DMS 273 (cell line): ENCODE data around the gene GGT6.
"Not testable (repeated sequence)": the region's sequence is repeated elsewhere in the genome, so short reads cannot be mapped to it uniquely, and the experiment has no call there.

ENCODE experiments used
- DNase-seq: peaks from one replicate; lab custom pipeline; 2025; ENCODE audit not compliant: unreplicated experiment; lab: John Stamatoyannopoulos, UW

Gene GGT6

GRCh38 chr17:4592240-4593005 lies 32.0 kb upstream of the GGT6 start:
- DNase-seq, result no peak

GRCh38 chr17:4591529-4591928 lies 31.2 kb upstream of the GGT6 start:
- DNase-seq, result peak; percentile 47

- peak; percentile 57 for DNase-seq
Measured at GRCh38 chr17:4590981-4591453, 30.6 kb upstream of the GGT6 start.

GRCh38 chr17:4590042-4590441 lies 29.7 kb upstream of the GGT6 start:
- not testable (repeated sequence) for DNase-seq

- no peak for DNase-seq
Measured at GRCh38 chr17:4588898-4589625, 28.7 kb upstream of the GGT6 start.

- DNase-seq, result no peak
Measured at GRCh38 chr17:4588391-4588790, 28.0 kb upstream of the GGT6 start.

GRCh38 chr17:4587803-4588202 lies 27.4 kb upstream of the GGT6 start:
- DNase-seq, result no peak

- no peak for DNase-seq
Measured at GRCh38 chr17:4587195-4587594, 26.8 kb upstream of the GGT6 start.

- DNase-seq, result no peak
Measured at GRCh38 chr17:4586043-4586442, 25.7 kb upstream of the GGT6 start.

GRCh38 chr17:4585638-4585994 lies 25.2 kb upstream of the GGT6 start:
- DNase-seq, result no peak

- no peak for DNase-seq
Measured at GRCh38 chr17:4584917-4585637, 24.7 kb upstream of the GGT6 start.

- DNase-seq, result peak; percentile 60
Measured at GRCh38 chr17:4584101-4584916, 23.9 kb upstream of the GGT6 start, which contains the start of gene SMTNL2. Gene SMTNL2, plus strand, starts transcription at chr17:4584529. Its CDS starts 77 bp downstream, at chr17:4584606.

- peak; percentile 60 for DNase-seq
Measured at GRCh38 chr17:4583782-4584100, 23.4 kb upstream of the GGT6 start.

- no peak for DNase-seq
Measured at GRCh38 chr17:4583206-4583605, 22.8 kb upstream of the GGT6 start.

GRCh38 chr17:4582691-4583090 lies 22.3 kb upstream of the GGT6 start:
- no peak for DNase-seq

- DNase-seq, result no peak
Measured at GRCh38 chr17:4582101-4582501, 21.7 kb upstream of the GGT6 start.

GRCh38 chr17:4580291-4580690 lies 19.9 kb upstream of the GGT6 start:
- no peak for DNase-seq

- DNase-seq, result no peak
Measured at GRCh38 chr17:4579678-4580077, 19.3 kb upstream of the GGT6 start.

GRCh38 chr17:4578349-4578748 lies 18.0 kb upstream of the GGT6 start:
- DNase-seq, result not testable (repeated sequence)

GRCh38 chr17:4577386-4577993 lies 17.1 kb upstream of the GGT6 start:
- no peak for DNase-seq
